ENCODE data around the gene TTC19. TPM values are rescaled to one million over a fixed set of nuclear protein-coding genes. Genes with fewer than 3 reads are reported as not detected.

The TTC19 gene
- total RNA-seq, 1 donor from 2014 or later = 36.0 TPM

GRCh38 chr17:15954222-15954621 is 45.4 kb upstream of the TTC19 start:
- TF ChIP-seq, protein P1, sequence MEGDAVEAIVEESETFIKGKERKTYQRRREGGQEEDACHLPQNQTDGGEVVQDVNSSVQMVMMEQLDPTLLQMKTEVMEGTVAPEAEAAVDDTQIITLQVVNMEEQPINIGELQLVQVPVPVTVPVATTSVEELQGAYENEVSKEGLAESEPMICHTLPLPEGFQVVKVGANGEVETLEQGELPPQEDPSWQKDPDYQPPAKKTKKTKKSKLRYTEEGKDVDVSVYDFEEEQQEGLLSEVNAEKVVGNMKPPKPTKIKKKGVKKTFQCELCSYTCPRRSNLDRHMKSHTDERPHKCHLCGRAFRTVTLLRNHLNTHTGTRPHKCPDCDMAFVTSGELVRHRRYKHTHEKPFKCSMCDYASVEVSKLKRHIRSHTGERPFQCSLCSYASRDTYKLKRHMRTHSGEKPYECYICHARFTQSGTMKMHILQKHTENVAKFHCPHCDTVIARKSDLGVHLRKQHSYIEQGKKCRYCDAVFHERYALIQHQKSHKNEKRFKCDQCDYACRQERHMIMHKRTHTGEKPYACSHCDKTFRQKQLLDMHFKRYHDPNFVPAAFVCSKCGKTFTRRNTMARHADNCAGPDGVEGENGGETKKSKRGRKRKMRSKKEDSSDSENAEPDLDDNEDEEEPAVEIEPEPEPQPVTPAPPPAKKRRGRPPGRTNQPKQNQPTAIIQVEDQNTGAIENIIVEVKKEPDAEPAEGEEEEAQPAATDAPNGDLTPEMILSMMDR (IDR thresholded peaks at IDR 0.05) = no peak
- intact Hi-C loops (cut with DNase I) = no loop called here
- Histone ChIP-seq H3K36me3 (no peaks in the 10 kb centered on the region), H3K4me3 (no peak overlapping the region), H3K9me3 (no peaks in the 10 kb centered on the region), H3K4me1 (peaks cover 14% of the 10 kb centered on the region), H3K27ac (no peak overlapping the region), H3K27me3 (ENCODE audit: low read depth) (no peaks in the 10 kb centered on the region)
- DNase-seq (no peak), ATAC-seq (peak; percentile 34 to 42)

DNA sequence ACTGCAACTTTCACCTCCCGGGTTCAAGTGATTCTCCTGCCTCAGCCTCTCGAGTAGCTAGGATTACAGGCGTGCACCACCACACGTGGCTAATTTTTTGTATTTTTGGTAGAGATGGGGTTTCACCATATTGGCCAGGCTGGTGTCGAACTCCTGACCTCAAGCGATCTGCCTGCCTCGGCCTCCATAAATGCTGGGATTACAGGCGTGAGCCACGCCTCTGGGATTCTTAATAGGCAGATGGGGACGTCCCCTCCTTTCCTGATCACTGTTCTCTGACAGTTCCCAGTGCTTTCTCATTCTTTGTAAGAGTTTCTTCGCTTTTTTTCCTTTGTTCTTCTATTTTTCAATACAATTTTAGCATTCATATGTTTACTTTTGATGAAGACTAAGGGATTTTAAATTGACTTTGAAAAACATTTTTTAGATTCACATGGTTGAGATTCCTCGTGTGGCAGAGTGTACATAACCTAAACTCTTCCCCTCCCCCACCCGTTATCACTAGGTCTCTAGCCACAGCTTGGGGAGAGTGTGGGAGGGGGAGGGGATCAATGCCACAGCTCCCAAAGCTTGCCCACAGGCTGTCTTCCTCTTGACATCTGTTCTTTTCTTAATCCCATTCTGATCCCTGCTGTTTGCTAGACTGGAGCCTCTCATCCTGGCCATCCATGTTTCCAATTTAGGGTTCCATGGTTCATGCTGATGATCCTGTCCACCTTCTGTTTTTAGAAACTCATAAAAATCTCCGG is 43.7 kb upstream of the TTC19 start:
- no peaks in the 10 kb centered on the region for H3K27me3 ChIP-seq (ENCODE audit: low read depth)
- no peak overlapping the region for H3K27ac ChIP-seq
- ATAC-seq (no peak), DNase-seq (no peak)
- H3K4me3 ChIP-seq = no peak overlapping the region
- H3K36me3 ChIP-seq = no peaks in the 10 kb centered on the region
- H3K9me3 ChIP-seq = no peaks in the 10 kb centered on the region
- TF ChIP-seq, protein P1 (IDR thresholded peaks at IDR 0.05) = no peak
- peaks cover 21% of the 10 kb centered on the region for H3K4me1 ChIP-seq
- intact Hi-C loops (cut with DNase I) = no loop called here

- DNase-seq = no peak
- Histone ChIP-seq H3K27me3 (ENCODE audit: low read depth) (no peaks in the 10 kb centered on the region), H3K4me1 (peaks cover 21% of the 10 kb centered on the region), H3K9me3 (no peaks in the 10 kb centered on the region), H3K27ac (no peak overlapping the region), H3K4me3 (no peak overlapping the region), H3K36me3 (no peaks in the 10 kb centered on the region)
- intact Hi-C loops (cut with DNase I) = no loop called here
- TF ChIP-seq, protein P1 (IDR thresholded peaks at IDR 0.05) = no peak
- no peak for ATAC-seq
These were observed 42.4 kb upstream of the TTC19 start for GRCh38 chr17:15957206-15957605.

GRCh38 chr17:15957608-15958307 is 41.9 kb upstream of the TTC19 start:
- Histone ChIP-seq H3K4me1 (peaks cover 21% of the 10 kb centered on the region), H3K36me3 (no peaks in the 10 kb centered on the region), H3K9me3 (no peaks in the 10 kb centered on the region), H3K27me3 (ENCODE audit: low read depth) (no peaks in the 10 kb centered on the region), H3K27ac (no peak overlapping the region), H3K4me3 (no peak overlapping the region)
- TF ChIP-seq, protein P1 (IDR thresholded peaks at IDR 0.05) = no peak
- ATAC-seq (no peak), DNase-seq (no peak)
- intact Hi-C loops (cut with DNase I) = no loop called here

DNA sequence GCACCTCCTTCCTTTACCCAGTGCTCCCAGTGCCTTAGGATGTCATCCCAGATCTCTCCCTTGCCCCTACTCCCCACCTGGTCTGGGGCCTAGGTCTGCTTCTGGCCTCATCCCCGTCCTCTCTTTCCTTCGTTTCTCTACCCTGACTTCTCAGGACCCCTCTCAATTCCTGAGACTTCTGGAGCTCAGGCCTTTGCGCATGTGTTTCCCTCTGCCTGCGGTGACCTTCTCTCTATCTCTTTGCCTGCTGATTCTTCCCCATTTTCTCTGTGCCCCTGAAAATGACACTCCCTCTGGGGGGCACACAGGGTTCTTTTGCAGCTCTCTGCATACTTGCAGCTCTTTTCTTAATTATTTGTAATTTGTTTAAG is 41.2 kb upstream of the TTC19 start:
- Histone ChIP-seq H3K27ac (peak overlapping the region; percentile 31), H3K36me3 (no peaks in the 10 kb centered on the region)
- TF ChIP-seq, protein P1 (IDR thresholded peaks at IDR 0.05) = no peak

More for the DNA sequence above, 41.2 kb upstream of the TTC19 start:
- H3K27me3 ChIP-seq (ENCODE audit: low read depth) = no peaks in the 10 kb centered on the region
- H3K4me3 ChIP-seq = no peak overlapping the region
- peaks cover 21% of the 10 kb centered on the region for H3K4me1 ChIP-seq
- intact Hi-C loops (cut with DNase I) = no loop called here
- DNase-seq = no peak
- peak; percentile 5 to 39 for ATAC-seq
- no peaks in the 10 kb centered on the region for H3K9me3 ChIP-seq

All from lower lobe of right lung (tissue), 2 donors.